Activated gamma-delta T cell treated with Interleukin-2 at 50 U/mL for 16 hours (primary cell): ENCODE data around the gene SEL1L3.

Experiments
- DNase-seq: peaks from one replicate; pipeline ENCODE4 v3.0.0-alpha.2; 2020

SEL1L3 gene

DNA sequence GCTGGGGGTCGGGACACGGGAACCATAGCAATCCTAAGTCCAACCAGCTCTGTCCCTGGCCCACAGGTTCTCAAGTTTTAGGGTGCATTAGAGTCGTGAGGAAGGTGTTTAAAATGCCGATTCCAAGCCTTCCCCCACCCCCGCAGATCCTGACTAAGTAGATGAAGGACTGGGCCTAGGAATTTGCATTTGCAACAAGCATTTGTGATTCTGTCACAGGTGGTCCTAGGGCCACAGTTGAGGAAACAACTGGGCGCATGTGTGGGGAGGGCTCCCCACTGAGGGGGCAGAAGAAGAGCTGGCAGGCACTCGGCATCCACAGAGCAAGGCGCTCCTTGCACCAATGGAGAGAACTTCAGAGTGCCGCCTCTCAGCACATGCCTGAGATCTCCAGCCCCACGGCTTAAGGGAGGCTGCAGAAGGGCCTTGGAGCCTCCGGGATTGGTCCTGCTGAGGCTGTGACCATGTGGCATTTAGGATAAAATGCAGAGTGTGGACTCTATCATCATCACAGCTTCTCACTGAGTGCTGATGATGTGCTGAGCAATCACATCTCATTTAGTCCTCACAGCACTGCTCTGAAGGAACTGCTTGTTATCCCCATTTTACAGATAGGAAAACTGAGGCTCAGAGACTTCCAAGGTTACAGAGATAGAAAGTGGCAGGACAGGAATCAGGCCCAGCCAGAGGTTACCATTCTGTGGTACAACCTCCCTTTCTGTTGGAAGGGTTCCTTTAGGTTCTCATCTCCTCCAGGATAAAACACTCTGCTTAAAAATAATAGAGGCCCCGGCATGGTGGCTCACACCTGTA, 16.7 kb downstream of the SEL1L3 start:
- no peak for DNase-seq

GRCh38 chr4:25844961-25845712, 17.7 kb downstream of the SEL1L3 start:
- DNase-seq: no peak

DNA sequence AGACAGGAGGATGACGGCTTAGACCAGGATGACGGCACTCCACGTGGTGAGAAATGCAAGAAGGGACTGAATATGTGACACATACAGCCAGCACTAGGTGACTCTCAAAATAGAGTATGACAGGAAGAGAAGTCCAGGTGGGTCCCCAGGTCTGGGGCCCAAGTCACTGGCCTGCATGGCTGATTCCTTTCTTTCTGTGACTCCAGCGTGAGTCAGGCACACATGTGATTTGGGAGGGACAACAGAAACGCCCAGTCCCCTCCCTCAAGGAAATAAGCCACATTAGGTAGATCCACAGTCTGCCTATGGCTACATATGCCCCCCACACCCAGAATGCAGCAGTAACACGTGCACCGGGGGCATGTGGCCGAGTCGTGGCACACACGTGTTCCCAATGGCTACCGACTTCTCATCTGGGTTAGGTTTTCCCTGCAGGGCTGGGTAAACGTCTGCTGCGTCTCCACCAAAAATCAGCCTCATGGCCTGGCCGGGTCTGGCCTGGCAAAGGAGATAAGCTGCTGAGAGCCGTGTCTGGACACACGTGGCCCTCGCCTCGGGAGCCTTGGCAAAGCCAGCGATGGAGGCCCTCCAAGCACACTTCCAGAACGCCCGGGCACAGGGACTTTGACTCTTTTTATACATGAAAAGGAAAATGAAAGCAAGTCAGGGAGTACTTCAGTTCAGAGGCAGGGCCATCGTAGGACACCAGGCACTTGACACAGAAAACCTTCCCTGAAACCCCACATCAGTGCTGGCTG, 19.3 kb downstream of the SEL1L3 start:
- no peak for DNase-seq

DNA sequence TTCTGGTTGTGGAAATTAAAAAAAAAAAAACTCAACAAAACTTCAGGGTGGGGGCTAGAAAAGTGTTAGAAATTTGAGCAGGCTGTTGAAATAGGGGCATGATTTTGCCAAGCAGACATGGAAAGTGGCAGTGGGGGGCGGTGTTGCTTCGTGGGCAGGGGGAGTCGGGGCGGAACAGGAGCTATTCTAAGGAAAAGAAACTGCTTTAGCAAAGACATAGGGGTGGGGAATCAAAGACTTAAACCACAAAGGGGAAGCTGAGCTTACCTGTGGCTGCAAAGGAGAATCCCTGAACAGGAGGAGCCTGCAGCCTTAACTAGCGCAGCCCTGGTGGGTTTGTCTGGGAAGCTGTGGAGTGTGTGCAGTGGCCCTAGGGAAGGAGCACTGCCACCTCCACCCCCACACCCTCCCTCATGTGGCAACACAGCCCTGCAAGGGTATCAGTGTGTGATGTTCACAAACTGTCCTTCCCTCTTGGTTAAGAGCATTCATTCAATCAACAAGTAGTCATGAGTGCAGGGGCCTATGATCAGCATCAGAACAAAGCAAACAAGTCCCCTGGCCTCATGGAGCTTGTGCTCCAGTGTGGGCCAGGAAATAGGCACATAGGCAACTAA, 20.5 kb downstream of the SEL1L3 start:
- peak; percentile 48 for DNase-seq

DNA sequence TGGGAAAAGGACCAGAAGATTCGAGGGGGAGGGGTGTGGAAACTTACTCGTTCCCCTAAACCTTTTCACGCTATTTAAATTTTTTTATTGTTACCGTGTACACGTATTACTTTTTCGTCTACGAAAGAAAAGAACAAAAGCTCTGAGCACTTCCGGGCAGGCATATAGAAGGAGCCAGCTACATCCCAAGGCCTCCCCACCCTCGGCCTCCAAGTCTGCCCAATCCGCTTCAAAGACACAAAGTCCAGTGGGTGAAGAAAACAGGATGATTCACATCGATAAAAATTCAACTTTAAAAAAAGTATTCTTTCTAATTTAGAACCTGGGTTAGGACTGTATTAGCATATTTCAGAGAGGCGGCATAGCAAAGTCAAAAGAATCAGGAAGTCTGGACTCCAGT, 23.1 kb downstream of the SEL1L3 start:
- DNase-seq: no peak

DNA sequence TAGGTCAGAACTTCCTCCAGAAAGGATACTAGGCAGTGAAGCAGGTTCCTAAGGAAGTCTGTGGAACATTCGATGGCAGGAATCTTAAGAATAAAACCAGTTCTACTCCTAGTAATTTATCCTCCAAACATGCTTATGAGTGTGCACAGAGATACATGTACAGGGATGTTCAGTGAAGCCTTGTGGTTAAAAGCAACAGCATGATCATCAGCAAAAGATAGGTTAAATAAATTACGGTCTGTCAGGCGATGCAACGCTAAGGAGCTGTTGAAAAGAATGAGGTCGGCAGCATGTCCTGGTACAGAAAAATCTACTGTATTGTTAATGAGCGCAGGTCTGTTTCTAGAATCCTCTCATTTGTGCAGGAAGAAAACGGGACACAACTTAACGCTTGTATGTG, 23.6 kb downstream of the SEL1L3 start:
- DNase-seq: no peak

GRCh38 chr4:25838526-25838925, 24.3 kb downstream of the SEL1L3 start:
- DNase-seq: no peak

GRCh38 chr4:25837107-25837506, 25.7 kb downstream of the SEL1L3 start:
- DNase-seq: no peak

GRCh38 chr4:25835384-25835783, 27.4 kb downstream of the SEL1L3 start:
- no peak for DNase-seq

DNA sequence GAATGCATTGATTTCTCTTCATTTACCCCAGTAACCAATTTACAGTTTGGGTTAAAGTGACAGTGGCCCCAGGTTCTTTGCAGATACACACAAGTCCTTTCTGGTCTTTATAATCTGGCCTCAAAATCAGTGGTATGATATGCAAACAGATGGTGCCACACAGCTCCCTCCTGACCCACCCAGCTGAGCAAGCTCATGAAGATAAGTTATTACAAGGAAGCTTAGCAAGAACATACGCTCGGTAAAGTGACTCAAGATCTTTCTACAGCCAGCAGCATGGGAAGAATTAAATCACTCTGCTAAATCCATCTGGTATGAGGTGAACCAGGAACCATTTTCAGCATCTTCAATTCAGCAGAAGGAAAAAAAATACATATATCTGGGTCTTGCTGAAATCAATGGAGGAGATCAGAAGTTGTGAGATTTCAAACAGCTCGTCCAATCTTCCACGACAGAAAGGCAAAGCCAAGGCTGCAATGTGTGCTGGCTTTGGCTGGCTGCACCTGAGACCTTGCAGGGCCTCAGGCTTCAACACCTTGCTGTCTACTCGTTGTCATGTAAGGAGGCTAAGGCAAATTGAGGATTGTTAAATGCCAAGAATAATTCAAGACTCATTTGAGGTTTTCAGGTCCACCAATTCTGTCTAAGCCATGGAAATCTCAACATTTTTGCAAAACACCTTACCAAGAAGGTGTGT, 28.2 kb downstream of the SEL1L3 start:
- no peak for DNase-seq

DNA sequence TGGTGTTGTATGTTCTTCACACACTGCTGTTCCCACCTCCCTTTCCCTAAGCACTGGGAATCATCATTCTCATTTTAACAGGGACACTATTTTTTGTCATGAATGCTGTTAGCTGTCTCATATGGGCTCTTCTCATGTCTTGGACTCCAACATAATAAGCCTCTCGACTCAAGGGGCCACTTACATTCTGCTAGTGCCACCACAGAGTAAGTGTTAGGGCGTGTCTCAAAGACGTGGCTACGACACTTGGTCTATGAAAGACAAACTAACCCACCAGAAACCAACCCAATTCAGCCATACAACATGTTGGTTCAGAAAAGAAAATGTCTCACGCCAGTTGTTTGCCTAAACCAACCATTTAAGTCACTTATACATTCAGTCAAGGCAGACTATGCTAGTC, 32.2 kb downstream of the SEL1L3 start:
- no peak for DNase-seq

DNA sequence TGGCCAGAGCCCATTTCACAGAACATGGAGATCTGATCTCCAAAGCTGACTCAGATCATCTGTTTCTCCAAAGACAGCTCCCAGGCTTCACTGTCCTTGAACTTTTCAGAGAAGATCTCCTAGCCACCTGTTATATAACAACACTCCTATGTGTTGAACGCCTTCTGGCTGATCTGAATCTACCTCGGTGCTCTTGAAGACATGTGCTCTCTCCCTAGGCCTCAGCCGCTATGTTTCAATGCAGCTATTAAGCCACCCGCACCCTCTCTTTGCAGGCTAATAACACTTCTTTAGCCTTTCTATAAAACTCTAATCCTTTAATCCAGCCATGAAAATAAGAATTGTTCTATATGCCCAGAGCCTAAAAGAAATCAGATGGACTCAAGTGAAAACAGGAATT, 34.9 kb downstream of the SEL1L3 start:
- DNase-seq: no peak

GRCh38 chr4:25827373-25827772, 35.4 kb downstream of the SEL1L3 start:
- DNase-seq: no peak

- DNase-seq: no peak
These were observed 36.6 kb downstream of the SEL1L3 start for GRCh38 chr4:25826074-25826752.

GRCh38 chr4:25823632-25824031, 39.2 kb downstream of the SEL1L3 start:
- DNase-seq: no peak

- DNase-seq: no peak
These were observed 40.9 kb downstream of the SEL1L3 start for GRCh38 chr4:25821899-25822298.

DNA sequence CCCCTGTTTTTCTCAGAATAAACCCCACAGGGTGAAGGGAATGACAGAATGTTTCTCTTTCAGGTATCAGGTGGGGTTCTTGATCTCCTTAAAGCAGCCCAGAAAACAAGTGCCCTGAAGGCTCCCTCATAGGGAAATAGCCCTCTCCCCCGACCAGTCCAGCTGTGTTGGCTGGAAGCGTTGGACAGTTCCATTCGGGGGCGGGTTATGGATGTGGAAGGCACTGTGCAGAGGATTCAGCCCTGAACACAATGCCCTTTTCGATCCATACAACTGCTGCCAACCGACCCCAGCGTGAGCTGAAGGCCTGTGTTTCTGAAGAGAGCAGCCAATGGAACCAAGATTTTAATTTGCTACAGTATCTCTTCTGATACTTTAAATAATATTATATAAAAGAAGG, 41.5 kb downstream of the SEL1L3 start:
- DNase-seq: no peak

GRCh38 chr4:25818876-25819275, 43.9 kb downstream of the SEL1L3 start:
- no peak for DNase-seq

DNA sequence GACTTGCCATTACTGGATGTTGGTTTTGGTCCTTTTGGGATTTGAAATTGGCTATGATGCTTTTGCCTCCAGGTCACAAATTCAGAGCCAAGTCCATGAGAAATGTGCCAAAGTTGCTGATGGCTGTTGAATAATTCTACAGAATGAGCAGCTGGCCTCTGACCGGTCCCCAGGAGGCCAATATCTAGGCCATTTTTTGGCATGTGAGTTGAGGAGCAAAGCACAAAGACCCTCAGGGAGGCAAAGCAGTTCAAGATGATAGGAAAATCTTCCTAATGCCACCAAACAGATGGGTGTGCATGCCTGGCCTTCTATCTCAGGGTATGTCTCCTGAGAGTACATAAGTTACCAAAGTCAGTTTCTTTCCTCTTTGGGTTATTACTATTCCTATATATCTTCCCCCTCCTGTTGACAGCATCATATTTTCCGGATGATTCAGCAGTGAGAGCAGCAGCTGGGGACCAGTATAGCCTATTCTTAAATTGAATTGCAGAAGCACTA, 44.4 kb downstream of the SEL1L3 start:
- no peak for DNase-seq

GRCh38 chr4:25817059-25817681, 45.6 kb downstream of the SEL1L3 start:
- no peak for DNase-seq

DNA sequence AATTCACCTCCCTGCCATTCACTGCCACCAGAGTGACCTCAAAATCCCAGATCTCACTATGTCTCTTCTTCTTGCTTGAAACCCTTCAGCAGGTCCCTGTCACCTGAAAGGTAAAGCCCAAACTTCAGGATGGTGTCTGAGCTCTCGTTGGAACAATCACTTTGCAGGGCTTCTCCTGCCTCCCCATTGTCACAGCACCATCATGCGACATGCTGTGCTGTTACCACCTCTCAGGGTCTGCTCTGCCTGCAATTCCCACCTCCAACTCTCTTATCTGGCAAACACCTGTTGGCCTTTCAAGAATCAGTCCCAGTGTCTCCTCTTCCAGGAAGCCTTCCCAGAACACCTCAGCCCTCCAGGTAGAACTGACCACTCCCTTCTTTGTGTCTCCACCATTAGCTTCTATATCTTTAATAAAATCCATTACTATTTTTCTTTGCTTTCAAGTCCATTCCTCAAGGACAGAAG, 46.2 kb downstream of the SEL1L3 start:
- no peak for DNase-seq
